Osteoblast (primary cell): ENCODE data around the gene KRTAP9-7. TPM values are rescaled to one million over a fixed set of nuclear protein-coding genes. Genes with fewer than 3 reads are reported as not detected.

Experiments used
- DNase-seq: peaks from one replicate; pipeline ENCODE4 v3.0.0; 2011; ENCODE audit warnings: low spot score, mixed read lengths; ENCODE audit not compliant: insufficient read length; ENCODE audit errors: missing footprints
- H2AFZ ChIP-seq: 2 replicates; pipeline ENCODE4 v1.6.0; 2011; ENCODE audit warnings: mild to moderate bottlenecking, low read length
- H3K27ac ChIP-seq: 2 replicates; pipeline ENCODE4 v1.5.1; 2011; ENCODE audit warnings: mild to moderate bottlenecking, low read depth, low read length, moderate library complexity
- H3K27me3 ChIP-seq: 2 replicates; pipeline ENCODE4 v1.6.0; 2012; ENCODE audit warnings: mild to moderate bottlenecking, control low read depth, inconsistent platforms, low read length, moderate library complexity; ENCODE audit not compliant: insufficient read depth
- H3K36me3 ChIP-seq: 2 replicates; pipeline ENCODE4 v1.5.1; 2011; ENCODE audit warnings: mild to moderate bottlenecking, low read length, control low read depth, moderate library complexity; ENCODE audit not compliant: insufficient read depth
- H3K4me1 ChIP-seq: 2 replicates; pipeline ENCODE4 v1.5.1; 2011; ENCODE audit warnings: mild to moderate bottlenecking, low read length, control low read depth, moderate library complexity; ENCODE audit not compliant: insufficient read depth
- H3K4me2 ChIP-seq: 2 replicates; pipeline ENCODE4 v1.6.0; 2011; ENCODE audit warnings: mild to moderate bottlenecking, low read length; ENCODE audit not compliant: insufficient read depth
- H3K4me3 ChIP-seq: fragments of 200-600 bp; sonication (generic); 3 replicates; pipeline ENCODE4 v1.5.1; 2012; ENCODE audit warnings: mild to moderate bottlenecking, low read length, inconsistent platforms; ENCODE audit not compliant: insufficient read depth
- H3K79me2 ChIP-seq: 2 replicates; pipeline ENCODE4 v1.6.0; 2012; ENCODE audit warnings: mild to moderate bottlenecking, low read length, control low read depth, inconsistent platforms; ENCODE audit not compliant: insufficient read depth
- H3K9me3 ChIP-seq: 2 replicates; pipeline ENCODE4 v1.5.1; 2011; ENCODE audit warnings: low read depth, low read length, control low read depth
- H4K20me1 ChIP-seq: 2 replicates; pipeline ENCODE4 v1.6.0; 2012; ENCODE audit warnings: mild to moderate bottlenecking, low read length, control low read depth; ENCODE audit not compliant: insufficient read depth
- CTCF ChIP-seq: IDR thresholded peaks from 2 replicates; pipeline ENCODE4 v1.5.1; 2011; ENCODE audit warnings: mild to moderate bottlenecking, low read depth, low read length, moderate library complexity; ENCODE audit errors: extremely low read depth
- total RNA-seq: library from RNA; depleted of rRNA; stranded (reverse); fragments of >200 nt; gene quantifications from 2 replicates; pipeline ENCODE4 v1.2.3, GENCODE V29; 2012

KRTAP9-7 gene
- total RNA-seq, 1 donor = not detected

- no peak for TF ChIP-seq CTCF
- no peak for DNase-seq
- Histone ChIP-seq H3K4me1 (no peaks in the 10 kb centered on the region), H3K4me3 (no peak overlapping the region), H3K9me3 (no peaks in the 10 kb centered on the region), H3K79me2 (no peaks in the 10 kb centered on the region), H4K20me1 (no peaks in the 10 kb centered on the region), H3K36me3 (no peaks in the 10 kb centered on the region), H3K4me2 (no peak overlapping the region), H3K27ac (no peak overlapping the region), H3K27me3 (no peaks in the 10 kb centered on the region), H2AFZ (no peak overlapping the region)
Observed at GRCh38 chr17:41258406-41258805, 17.1 kb upstream of the KRTAP9-7 start.

- no peaks in the 10 kb centered on the region for H4K20me1 ChIP-seq
- H3K36me3 ChIP-seq = no peaks in the 10 kb centered on the region
- no peaks in the 10 kb centered on the region for H3K79me2 ChIP-seq
- TF ChIP-seq CTCF = no peak
- H3K9me3 ChIP-seq = no peaks in the 10 kb centered on the region
- H3K4me2 ChIP-seq = no peak overlapping the region
- no peak overlapping the region for H2AFZ ChIP-seq
- no peaks in the 10 kb centered on the region for H3K4me1 ChIP-seq
- no peak overlapping the region for H3K27ac ChIP-seq
- no peak overlapping the region for H3K4me3 ChIP-seq
- H3K27me3 ChIP-seq = no peaks in the 10 kb centered on the region
- DNase-seq = no peak
Observed at GRCh38 chr17:41263212-41263611, 12.3 kb upstream of the KRTAP9-7 start.

- peak overlapping the region; percentile 5 for H2AFZ ChIP-seq
- no peak for DNase-seq
- H3K9me3 ChIP-seq = no peaks in the 10 kb centered on the region
- TF ChIP-seq CTCF = no peak
- H3K27me3 ChIP-seq = no peaks in the 10 kb centered on the region
- H3K27ac ChIP-seq = no peak overlapping the region
- no peaks in the 10 kb centered on the region for H3K4me1 ChIP-seq
- H3K4me2 ChIP-seq = no peak overlapping the region
- H3K79me2 ChIP-seq = no peaks in the 10 kb centered on the region
- H4K20me1 ChIP-seq = no peaks in the 10 kb centered on the region
- H3K4me3 ChIP-seq = no peak overlapping the region
- H3K36me3 ChIP-seq = no peaks in the 10 kb centered on the region
Observed at GRCh38 chr17:41264599-41264998, 10.9 kb upstream of the KRTAP9-7 start.

- Histone ChIP-seq H3K27me3 (no peaks in the 10 kb centered on the region), H3K4me1 (no peaks in the 10 kb centered on the region), H3K9me3 (no peaks in the 10 kb centered on the region), H3K36me3 (no peaks in the 10 kb centered on the region), H3K27ac (no peak within 1 kb of the TSS), H3K4me3 (no peak within 1 kb of the TSS), H3K79me2 (no peaks in the 10 kb centered on the region), H2AFZ (peak within 1 kb of the TSS; percentile 5), H3K4me2 (no peak within 1 kb of the TSS), H4K20me1 (no peaks in the 10 kb centered on the region)
- no peak for DNase-seq
- TF ChIP-seq CTCF = no peak
Observed at GRCh38 chr17:41265078-41265477, 10.4 kb upstream of the KRTAP9-7 start, which contains the start of gene KRTAP9-6. TSS of gene KRTAP9-6 (plus strand) at chr17:41265378. CDS start at chr17:41265378, 0 bp downstream.
